Keratinocyte (primary cell): ENCODE measurements around the gene PIGU. TPM values are rescaled to one million over a fixed set of nuclear protein-coding genes. Genes with fewer than 3 reads are reported as not detected.

Experiments
- DNase-seq: peaks from one replicate; pipeline ENCODE4 v3.0.0-alpha.2; 2011; ENCODE audit warnings: low read depth, missing footprints, low spot score
- FAIRE-seq: peaks from 2 replicates; lab custom pipeline; 2011; peaks lifted over from hg19 to GRCh38; lab: Jason Lieb, UNC
- H2AFZ ChIP-seq: 2 replicates; pipeline ENCODE4 v1.6.0; 2012; ENCODE audit warnings: low read length, control low read depth, inconsistent platforms; ENCODE audit not compliant: control insufficient read depth
- H3K27ac ChIP-seq: 2 replicates; pipeline ENCODE4 v1.5.1; 2011; ENCODE audit warnings: low read length; ENCODE audit not compliant: control insufficient read depth, insufficient read depth
- H3K27me3 ChIP-seq: 3 replicates; pipeline ENCODE4 v1.6.0; 2011; ENCODE audit warnings: low read length; ENCODE audit not compliant: control insufficient read depth, insufficient read depth; ENCODE audit errors: extremely low read depth
- H3K36me3 ChIP-seq, 2 experiments: 2 replicates in 1 of 2; 3 replicates in 1 of 2; pipeline ENCODE4 v1.5.1; 2011; ENCODE audit warnings: low read length in 2 of 2, mild to moderate bottlenecking in 1 of 2; ENCODE audit not compliant: control insufficient read depth in 2 of 2, insufficient read depth in 2 of 2; ENCODE audit errors: extremely low read depth in 1 of 2
- H3K4me1 ChIP-seq: 3 replicates; pipeline ENCODE4 v1.5.1; 2011; ENCODE audit warnings: low read length; ENCODE audit not compliant: control insufficient read depth, insufficient read depth; ENCODE audit errors: extremely low read depth
- H3K4me2 ChIP-seq: 3 replicates; pipeline ENCODE4 v1.6.0; 2011; ENCODE audit warnings: low read depth, low read length; ENCODE audit not compliant: control insufficient read depth, insufficient read depth; ENCODE audit errors: extremely low read depth
- H3K4me3 ChIP-seq, 3 experiments: fragments of 200-600 bp in 1 of 3; sonication (generic) in 1 of 3; 2 replicates in 2 of 3; 3 replicates in 1 of 3; pipeline ENCODE4 v1.5.1; 2011 to 2016; ENCODE audit warnings: low read length in 3 of 3, mild to moderate bottlenecking in 3 of 3, control low read depth in 2 of 3, inconsistent platforms in 1 of 3, low read depth in 1 of 3, mixed read lengths in 1 of 3, mixed run types in 1 of 3, moderate library complexity in 1 of 3; ENCODE audit not compliant: control insufficient read depth in 2 of 3, insufficient read depth in 2 of 3; ENCODE audit errors: extremely low read depth in 1 of 3
- H3K79me2 ChIP-seq: 2 replicates; pipeline ENCODE4 v1.6.0; 2012; ENCODE audit warnings: low read length; ENCODE audit not compliant: control insufficient read depth, insufficient read depth
- H3K9ac ChIP-seq: 3 replicates; pipeline ENCODE4 v1.6.0; 2011; ENCODE audit warnings: low read length; ENCODE audit not compliant: control insufficient read depth, insufficient read depth; ENCODE audit errors: extremely low read depth
- H3K9me1 ChIP-seq: 3 replicates; pipeline ENCODE4 v1.6.0; 2011; ENCODE audit warnings: low read length; ENCODE audit not compliant: control insufficient read depth, insufficient read depth; ENCODE audit errors: extremely low read depth
- H3K9me3 ChIP-seq: 2 replicates; pipeline ENCODE4 v1.5.1; 2012; ENCODE audit warnings: low read depth, low read length; ENCODE audit not compliant: control insufficient read depth
- H4K20me1 ChIP-seq: 3 replicates; pipeline ENCODE4 v1.6.0; 2011; ENCODE audit warnings: low read length; ENCODE audit not compliant: control insufficient read depth, insufficient read depth; ENCODE audit errors: extremely low read depth
- EZH2 ChIP-seq: IDR thresholded peaks from one replicate; pipeline ENCODE4 v1.6.1; 2012; ENCODE audit warnings: inconsistent platforms, mild to moderate bottlenecking, low read length, moderate library complexity
- dilution Hi-C: fragments of 300-500 bp; cut with MboI; formaldehyde crosslinking; loops from one replicate; pipeline ENCODE4 v1.7.0; 2020; ENCODE audit warnings: low sequenced_read_pairs; ENCODE audit not compliant: extremely low pct_ligation_motif_present
- polyA plus RNA-seq, 5 experiments: library from polyadenylated mRNA; depleted of rRNA in 3 of 5; stranded (reverse) in 3 of 5; stranded (forward) in 1 of 5; unstranded in 1 of 5; fragments of >200 nt; gene quantifications; 1 replicate in 1 of 5; 2 replicates in 3 of 5; 3 replicates in 1 of 5; pipeline versions ENCODE4 v1.2.1 to v1.2.3, GENCODE V29; 2011 to 2012; ENCODE audit warnings: missing spikeins in 2 of 5, low read depth in 1 of 5, low replicate concordance in 1 of 5
- TF ChIP-seq, protein P1 (sequence below), 3 experiments: IDR thresholded peaks in 1 of 3; conservative IDR thresholded peaks in 1 of 3; optimal IDR thresholded peaks in 1 of 3; 2 replicates in 2 of 3; 3 replicates in 1 of 3; pipeline versions ENCODE3 to v1.5.1; 2011; ENCODE audit warnings: low read length in 3 of 3, mild to moderate bottlenecking in 3 of 3, moderate library complexity in 2 of 3, control low read depth in 1 of 3, inconsistent platforms in 1 of 3; ENCODE audit not compliant: insufficient read depth in 2 of 3; ENCODE audit errors: extremely low read depth in 1 of 3

PIGU gene
- polyA plus RNA-seq, 1 donor (not counting 4 experiments of a cell fraction or from before 2014, with no cell fraction given): 48.0 TPM

DNA sequence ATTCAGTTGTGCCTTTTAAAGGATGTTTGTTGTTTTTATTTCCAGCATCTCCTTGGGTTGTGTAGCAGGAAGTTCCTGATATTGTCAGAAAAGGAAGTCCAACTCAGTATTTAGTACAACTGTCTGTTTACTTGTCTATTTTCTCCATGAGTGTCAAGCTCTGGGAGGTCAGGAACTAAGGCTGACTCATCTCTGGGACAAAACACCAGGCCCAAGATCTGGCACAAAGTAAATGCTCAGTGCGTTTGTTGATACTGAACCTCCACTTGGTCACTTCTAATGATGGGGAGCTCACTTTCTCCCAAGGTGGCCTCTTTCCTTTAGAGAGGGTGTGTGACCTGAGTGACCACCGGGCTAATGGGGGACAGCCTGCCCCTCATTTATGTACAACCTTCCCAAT, 12.6 kb upstream of the PIGU start:
- H3K27ac ChIP-seq: no peak overlapping the region
- DNase-seq: no peak

DNA sequence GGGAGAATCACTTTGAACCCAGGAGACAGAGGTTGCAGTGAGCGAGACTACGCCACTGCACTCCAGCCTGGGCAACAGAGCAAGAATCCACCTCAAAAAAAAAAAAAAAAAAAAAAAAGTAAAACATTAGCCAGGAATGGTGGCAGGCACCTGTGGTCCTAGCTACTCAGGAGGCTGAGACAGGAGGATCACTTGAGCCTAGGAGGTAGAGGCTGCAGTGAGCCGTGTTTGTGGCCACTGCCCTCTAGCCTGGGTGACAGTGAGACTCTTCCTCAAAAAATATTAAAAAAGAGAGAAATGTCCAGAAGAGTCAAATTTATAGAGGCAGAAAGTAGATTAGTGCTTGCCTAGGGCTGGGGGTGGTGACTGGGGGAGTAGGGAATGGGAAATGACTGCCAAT, 6.8 kb upstream of the PIGU start:
- Histone ChIP-seq H4K20me1 (no peaks in the 10 kb centered on the region), H3K9me3 (no peaks in the 10 kb centered on the region), H3K79me2 (no peaks in the 10 kb centered on the region), H3K27me3 (no peaks in the 10 kb centered on the region), H3K9ac (no peak overlapping the region), H3K4me3 (no peak overlapping the region), H3K9me1 (no peaks in the 10 kb centered on the region), H3K4me2 (no peak overlapping the region), H3K36me3 (no peaks in the 10 kb centered on the region), H3K4me1 (no peaks in the 10 kb centered on the region), H2AFZ (no peak overlapping the region), H3K27ac (no peak overlapping the region)
- FAIRE-seq (no peak), DNase-seq (no peak)
- TF ChIP-seq EZH2: no peak
- TF ChIP-seq, protein P1, sequence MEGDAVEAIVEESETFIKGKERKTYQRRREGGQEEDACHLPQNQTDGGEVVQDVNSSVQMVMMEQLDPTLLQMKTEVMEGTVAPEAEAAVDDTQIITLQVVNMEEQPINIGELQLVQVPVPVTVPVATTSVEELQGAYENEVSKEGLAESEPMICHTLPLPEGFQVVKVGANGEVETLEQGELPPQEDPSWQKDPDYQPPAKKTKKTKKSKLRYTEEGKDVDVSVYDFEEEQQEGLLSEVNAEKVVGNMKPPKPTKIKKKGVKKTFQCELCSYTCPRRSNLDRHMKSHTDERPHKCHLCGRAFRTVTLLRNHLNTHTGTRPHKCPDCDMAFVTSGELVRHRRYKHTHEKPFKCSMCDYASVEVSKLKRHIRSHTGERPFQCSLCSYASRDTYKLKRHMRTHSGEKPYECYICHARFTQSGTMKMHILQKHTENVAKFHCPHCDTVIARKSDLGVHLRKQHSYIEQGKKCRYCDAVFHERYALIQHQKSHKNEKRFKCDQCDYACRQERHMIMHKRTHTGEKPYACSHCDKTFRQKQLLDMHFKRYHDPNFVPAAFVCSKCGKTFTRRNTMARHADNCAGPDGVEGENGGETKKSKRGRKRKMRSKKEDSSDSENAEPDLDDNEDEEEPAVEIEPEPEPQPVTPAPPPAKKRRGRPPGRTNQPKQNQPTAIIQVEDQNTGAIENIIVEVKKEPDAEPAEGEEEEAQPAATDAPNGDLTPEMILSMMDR (optimal IDR thresholded peaks at IDR 0.05 in 1 of 3, IDR thresholded peaks at IDR 0.05 in 1 of 3, conservative IDR thresholded peaks at IDR 0.05 in 1 of 3; ENCODE audit: extremely low read depth in 1 of 3, insufficient read depth in 2 of 3, low read length in 3 of 3): no peak
- dilution Hi-C loops: no loop called here

More for the DNA sequence above, 12.6 kb upstream of the PIGU start:
- TF ChIP-seq, protein P1 (optimal IDR thresholded peaks at IDR 0.05 in 1 of 3, IDR thresholded peaks at IDR 0.05 in 1 of 3, conservative IDR thresholded peaks at IDR 0.05 in 1 of 3; ENCODE audit: extremely low read depth in 1 of 3, insufficient read depth in 2 of 3, low read length in 3 of 3): no peak
- TF ChIP-seq EZH2: no peak
- Histone ChIP-seq H3K27me3 (no peaks in the 10 kb centered on the region), H4K20me1 (no peaks in the 10 kb centered on the region), H3K9me1 (no peaks in the 10 kb centered on the region), H3K4me3 (no peak overlapping the region), H3K79me2 (no peaks in the 10 kb centered on the region), H2AFZ (no peak overlapping the region), H3K4me1 (peaks cover 4% of the 10 kb centered on the region), H3K4me2 (no peak overlapping the region), H3K36me3 (no peaks in the 10 kb centered on the region), H3K9ac (no peak overlapping the region), H3K9me3 (no peaks in the 10 kb centered on the region)
- no peak for FAIRE-seq
- dilution Hi-C loops: no loop called here
